KOPT-K1 (cell line): ENCODE data around the gene KIF3C.
A peak's percentile ranks its signal among the peaks of the same experiment; 100 is the strongest.
"Not testable (repeated sequence)": the region's sequence is repeated elsewhere in the genome, so short reads cannot be mapped to it uniquely, and the experiment has no call there.

Experiments
- H3K27ac ChIP-seq: fragments of 200-600 bp; sonication (generic); 2 replicates; pipeline ENCODE4 v1.5.1; 2016; ENCODE audit warnings: antibody characterized with exemption, mild to moderate bottlenecking, low read depth, low read length; ENCODE audit not compliant: poor library complexity, severe bottlenecking
- H3K36me3 ChIP-seq: fragments of 200-600 bp; sonication (generic); 2 replicates; pipeline ENCODE4 v1.5.1; 2017; ENCODE audit warnings: antibody characterized with exemption, mild to moderate bottlenecking, low read length, moderate library complexity; ENCODE audit not compliant: insufficient read depth
- H3K9me3 ChIP-seq: fragments of 200-600 bp; sonication (generic); 2 replicates; pipeline ENCODE4 v1.5.1; 2017; ENCODE audit warnings: antibody characterized with exemption, low read length, mild to moderate bottlenecking; ENCODE audit not compliant: insufficient read depth, poor library complexity, severe bottlenecking

Gene KIF3C

GRCh38 chr2:25982968-25983280 lies 627 bp upstream of the KIF3C start:
- no peak overlapping the region for H3K27ac ChIP-seq
- H3K9me3 ChIP-seq: no peaks in the 10 kb centered on the region
- H3K36me3 ChIP-seq: no peaks in the 10 kb centered on the region

- Histone ChIP-seq H3K36me3 (no peaks in the 10 kb centered on the region), H3K27ac (peak overlapping the region; percentile 59), H3K9me3 (no peaks in the 10 kb centered on the region)
Observed at GRCh38 chr2:25981596-25982272, 563 bp downstream of the KIF3C start.

GRCh38 chr2:25980951-25981350 lies 1.3 kb downstream of the KIF3C start:
- Histone ChIP-seq H3K27ac (no peak overlapping the region), H3K36me3 (no peaks in the 10 kb centered on the region), H3K9me3 (no peaks in the 10 kb centered on the region)

- Histone ChIP-seq H3K9me3 (no peaks in the 10 kb centered on the region), H3K27ac (no peak overlapping the region)
Observed at GRCh38 chr2:25980076-25980887, 2.0 kb downstream of the KIF3C start.

GRCh38 chr2:25979001-25979400 lies 3.3 kb downstream of the KIF3C start:
- Histone ChIP-seq H3K27ac (no peak overlapping the region), H3K9me3 (no peaks in the 10 kb centered on the region), H3K36me3 (no peaks in the 10 kb centered on the region)

More at GRCh38 chr2:25980076-25980887, 2.0 kb downstream of the KIF3C start:
- H3K36me3 ChIP-seq: no peaks in the 10 kb centered on the region

GRCh38 chr2:25977768-25978167 lies 4.5 kb downstream of the KIF3C start:
- H3K9me3 ChIP-seq: no peaks in the 10 kb centered on the region
- H3K36me3 ChIP-seq: no peaks in the 10 kb centered on the region
- no peak overlapping the region for H3K27ac ChIP-seq

GRCh38 chr2:25976983-25977741 lies 5.1 kb downstream of the KIF3C start:
- no peaks in the 10 kb centered on the region for H3K36me3 ChIP-seq
- no peak overlapping the region for H3K27ac ChIP-seq
- no peaks in the 10 kb centered on the region for H3K9me3 ChIP-seq

- Histone ChIP-seq H3K36me3 (no peaks in the 10 kb centered on the region), H3K9me3 (no peaks in the 10 kb centered on the region), H3K27ac (no peak overlapping the region)
Observed at GRCh38 chr2:25972049-25972823, 10.1 kb downstream of the KIF3C start.

GRCh38 chr2:25971596-25971995 lies 10.7 kb downstream of the KIF3C start:
- Histone ChIP-seq H3K9me3 (no peaks in the 10 kb centered on the region), H3K36me3 (no peaks in the 10 kb centered on the region), H3K27ac (no peak overlapping the region)

- no peaks in the 10 kb centered on the region for H3K9me3 ChIP-seq
- no peaks in the 10 kb centered on the region for H3K36me3 ChIP-seq
- no peak overlapping the region for H3K27ac ChIP-seq
Observed at GRCh38 chr2:25966531-25967270, 15.6 kb downstream of the KIF3C start.

- Histone ChIP-seq H3K9me3 (no peaks in the 10 kb centered on the region), H3K27ac (no peak overlapping the region), H3K36me3 (no peaks in the 10 kb centered on the region)
Observed at GRCh38 chr2:25964891-25965290, 17.4 kb downstream of the KIF3C start.

GRCh38 chr2:25960920-25961319 lies 21.4 kb downstream of the KIF3C start:
- no peaks in the 10 kb centered on the region for H3K9me3 ChIP-seq
- H3K27ac ChIP-seq: no peak overlapping the region
- H3K36me3 ChIP-seq: no peaks in the 10 kb centered on the region

GRCh38 chr2:25960396-25960795 lies 21.9 kb downstream of the KIF3C start:
- Histone ChIP-seq H3K36me3 (no peaks in the 10 kb centered on the region), H3K27ac (no peak overlapping the region), H3K9me3 (no peaks in the 10 kb centered on the region)

GRCh38 chr2:25958611-25959010 lies 23.7 kb downstream of the KIF3C start:
- H3K9me3 ChIP-seq, H3K36me3 ChIP-seq: not testable (repeated sequence)

More at GRCh38 chr2:25958611-25959010, 23.7 kb downstream of the KIF3C start:
- H3K27ac ChIP-seq: not testable (repeated sequence)
